GM12864 (cell line): ENCODE measurements around the gene PEPD.

Experiments used
- DNase-seq: peaks from one replicate; pipeline ENCODE4 v3.0.0-alpha.2; 2011; ENCODE audit warnings: low read depth
- H3K4me3 ChIP-seq: 2 replicates; pipeline ENCODE4 v1.5.1; 2011; ENCODE audit warnings: mild to moderate bottlenecking, low read depth, low read length, control low read depth
- CTCF ChIP-seq: IDR thresholded peaks from 2 replicates; pipeline ENCODE4 v1.5.1; 2011; ENCODE audit warnings: low read depth, mild to moderate bottlenecking, moderate library complexity, low read length, control low read depth, inconsistent platforms; ENCODE audit errors: missing control alignments

PEPD gene

DNA sequence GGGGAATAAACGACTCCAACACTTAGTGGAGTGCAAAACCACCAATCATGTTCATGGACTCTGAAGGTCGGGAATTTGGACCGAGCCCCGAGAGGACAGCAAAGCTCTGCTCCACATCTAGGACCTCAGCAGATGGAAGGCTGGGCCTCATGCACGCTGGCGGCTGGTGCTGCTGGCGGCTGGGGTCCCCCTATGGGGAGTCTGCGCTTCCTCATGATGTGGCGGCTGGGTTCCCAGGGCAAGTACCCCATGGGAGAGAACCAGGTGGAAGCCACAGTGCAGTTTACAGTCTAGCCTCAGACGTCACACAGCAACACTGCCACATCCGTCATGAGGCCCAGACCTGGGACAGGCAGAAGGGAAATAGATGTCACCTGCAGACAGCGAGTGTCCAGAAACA lies 13.2 kb downstream of the PEPD start:
- no peak for DNase-seq
- no peak for TF ChIP-seq CTCF
- no peak overlapping the region for H3K4me3 ChIP-seq

DNA sequence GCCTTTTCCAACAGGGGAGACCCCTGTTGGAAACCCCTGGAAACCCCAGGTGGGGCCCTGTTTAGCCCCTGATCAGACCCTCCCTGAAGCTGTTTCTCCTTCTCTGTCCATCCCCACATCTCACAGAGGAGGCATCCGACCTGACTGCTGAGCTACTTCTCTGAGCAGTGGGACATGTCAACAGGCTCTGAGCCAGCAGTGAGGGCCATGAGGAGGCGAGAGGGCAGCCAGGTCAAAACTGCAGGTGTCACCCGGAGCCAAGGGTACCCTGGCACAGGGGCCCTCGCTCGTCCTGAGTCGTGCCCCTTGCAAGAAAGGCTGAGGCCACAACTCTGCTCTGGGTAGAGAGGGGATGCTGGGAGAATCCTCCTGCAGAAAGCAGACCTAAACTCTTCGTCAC lies 13.6 kb downstream of the PEPD start:
- H3K4me3 ChIP-seq, result no peak overlapping the region
- TF ChIP-seq CTCF, result no peak

DNA sequence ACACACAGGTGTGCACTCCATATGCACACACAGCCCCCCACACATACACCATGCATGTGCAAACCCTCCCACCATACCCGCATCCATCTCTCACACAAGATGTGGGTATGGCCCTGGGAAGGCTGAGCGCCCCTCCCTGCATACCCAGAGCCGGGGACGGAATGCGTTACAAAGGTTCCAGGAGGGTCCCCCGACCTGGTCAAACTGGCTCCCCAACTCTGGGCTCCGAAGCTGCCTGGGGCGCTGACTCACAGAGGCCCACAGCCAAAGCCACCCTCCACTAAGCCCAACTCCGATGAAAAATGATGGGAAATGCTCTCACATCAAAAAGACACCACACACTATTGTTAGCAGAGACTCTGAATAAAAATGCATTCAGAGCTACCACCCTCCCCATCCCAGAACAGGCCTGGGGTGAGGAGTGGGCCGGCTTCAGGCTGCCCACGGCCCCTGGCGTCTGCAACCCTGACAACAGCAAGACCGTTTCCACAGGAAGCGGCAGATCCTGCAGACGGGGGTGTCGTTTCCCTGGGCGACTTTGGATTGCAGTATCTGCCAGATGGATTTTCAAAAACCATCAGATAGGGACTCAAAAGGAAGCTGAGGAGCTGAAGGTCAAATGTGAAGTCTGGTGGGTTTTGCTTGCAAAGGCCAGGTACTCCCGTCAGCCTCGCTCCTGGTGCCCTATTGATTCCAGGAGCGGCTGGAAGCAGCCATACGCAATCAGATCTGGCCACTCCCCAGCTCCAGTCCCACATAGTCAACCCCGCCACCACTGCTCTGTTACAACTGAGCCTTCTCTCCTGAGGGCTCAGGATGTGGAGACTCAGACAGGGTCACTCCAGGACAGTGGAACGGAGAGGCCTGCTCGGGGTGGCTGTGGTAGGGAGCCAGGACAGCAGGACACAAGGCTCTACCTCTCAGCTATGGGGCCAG lies 14.3 kb downstream of the PEPD start:
- no peak for DNase-seq
- no peak for TF ChIP-seq CTCF
- no peak overlapping the region for H3K4me3 ChIP-seq

More for the DNA sequence above, 13.6 kb downstream of the PEPD start:
- DNase-seq, result no peak

DNA sequence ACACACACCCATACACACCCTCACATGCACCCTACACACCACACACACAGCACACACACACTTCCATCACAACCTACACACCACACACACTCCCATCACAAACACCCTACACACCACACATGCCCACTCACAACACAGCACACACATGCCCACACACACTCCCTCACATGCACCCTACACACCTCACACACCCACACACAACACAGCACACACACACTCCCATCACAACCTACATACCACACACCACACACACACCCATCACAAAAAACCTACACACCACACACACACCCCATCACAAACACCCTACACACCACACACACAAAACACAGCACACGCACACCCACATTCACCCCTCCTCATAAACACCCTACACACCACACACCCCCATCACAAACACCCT lies 15.1 kb downstream of the PEPD start:
- no peak for TF ChIP-seq CTCF
- no peak overlapping the region for H3K4me3 ChIP-seq
- DNase-seq, result no peak

- no peak for TF ChIP-seq CTCF
- no peak for DNase-seq
- no peak overlapping the region for H3K4me3 ChIP-seq
These were observed 15.8 kb downstream of the PEPD start for GRCh38 chr19:33505823-33506222.

GRCh38 chr19:33505148-33505547 lies 16.4 kb downstream of the PEPD start:
- no peak overlapping the region for H3K4me3 ChIP-seq
- no peak for TF ChIP-seq CTCF
- DNase-seq, result no peak

DNA sequence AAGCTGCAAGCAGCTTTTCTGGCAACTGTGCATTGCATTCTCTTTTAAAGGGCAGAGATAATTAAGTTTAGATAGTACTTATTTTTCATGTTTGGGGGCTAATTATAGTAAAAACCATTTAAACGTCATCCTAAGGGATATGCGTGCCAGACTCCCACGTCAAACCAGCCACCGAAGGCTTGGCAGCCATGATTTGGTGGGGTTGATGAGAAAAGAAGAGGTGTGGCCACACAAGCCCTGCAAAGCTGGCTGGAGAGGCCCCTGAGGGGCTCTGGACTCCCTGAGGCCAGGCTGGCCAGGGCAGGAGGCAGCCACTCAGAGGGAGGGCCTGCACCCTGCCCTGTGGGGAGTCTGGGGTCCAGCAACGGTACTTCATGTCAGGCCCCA lies 17.5 kb downstream of the PEPD start:
- DNase-seq, result no peak
- TF ChIP-seq CTCF, result no peak
- no peak overlapping the region for H3K4me3 ChIP-seq
